ENCODE results near the gene GDPD4.

- TF ChIP-seq EZH2phosphoT487 (IDR thresholded peaks at IDR 0.05; ENCODE audit: low read length) (no peak), CTCF (IDR thresholded peaks at IDR 0.05; ENCODE audit: low read length) (no peak)
Observed at GRCh38 chr11:77250881-77251640, 50.4 kb downstream of the GDPD4 start.

All from MM.1S (cell line).